ENCODE data around the gene SCTR. TPM values are rescaled to one million over a fixed set of nuclear protein-coding genes. Genes with fewer than 3 reads are reported as not detected.

SCTR gene
- total RNA-seq, 1 donor from 2014 or later, result not detected

DNA sequence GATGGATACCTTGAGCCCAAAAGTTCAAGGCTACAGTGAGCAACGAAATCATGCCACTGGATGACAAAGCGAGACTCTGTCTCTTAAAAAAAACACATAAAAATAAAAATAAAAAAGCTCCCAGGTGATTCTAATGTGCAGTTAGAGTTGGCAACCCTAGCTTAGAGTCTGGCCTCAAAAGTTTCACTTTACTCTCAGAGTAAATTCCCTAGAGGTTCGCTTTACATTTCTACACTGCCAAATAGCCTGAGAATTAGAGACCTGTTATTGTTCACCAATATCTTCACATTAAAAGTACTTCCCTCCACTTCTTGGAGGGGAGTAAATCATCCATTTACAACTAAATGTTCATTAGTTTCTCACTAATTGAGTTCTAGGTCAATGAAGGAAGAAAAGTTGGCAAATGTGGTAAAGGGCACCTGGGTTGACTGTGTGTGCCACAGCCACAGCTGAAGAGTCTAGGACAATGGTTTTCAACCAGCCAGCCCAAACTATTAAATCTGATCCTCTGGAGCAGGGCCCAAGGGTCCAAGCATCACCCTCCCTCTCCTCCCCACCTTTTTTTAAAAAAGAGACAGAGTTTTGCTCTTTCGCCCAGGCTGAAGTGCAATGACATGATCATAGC is 107.9 kb downstream of the SCTR start:
- H3K4me3 Mint-ChIP-seq (ENCODE audit: unreplicated experiment), result no peak overlapping the region
- DNase-seq (ENCODE audit: low spot score), result no peak
- TF ChIP-seq, protein P1, sequence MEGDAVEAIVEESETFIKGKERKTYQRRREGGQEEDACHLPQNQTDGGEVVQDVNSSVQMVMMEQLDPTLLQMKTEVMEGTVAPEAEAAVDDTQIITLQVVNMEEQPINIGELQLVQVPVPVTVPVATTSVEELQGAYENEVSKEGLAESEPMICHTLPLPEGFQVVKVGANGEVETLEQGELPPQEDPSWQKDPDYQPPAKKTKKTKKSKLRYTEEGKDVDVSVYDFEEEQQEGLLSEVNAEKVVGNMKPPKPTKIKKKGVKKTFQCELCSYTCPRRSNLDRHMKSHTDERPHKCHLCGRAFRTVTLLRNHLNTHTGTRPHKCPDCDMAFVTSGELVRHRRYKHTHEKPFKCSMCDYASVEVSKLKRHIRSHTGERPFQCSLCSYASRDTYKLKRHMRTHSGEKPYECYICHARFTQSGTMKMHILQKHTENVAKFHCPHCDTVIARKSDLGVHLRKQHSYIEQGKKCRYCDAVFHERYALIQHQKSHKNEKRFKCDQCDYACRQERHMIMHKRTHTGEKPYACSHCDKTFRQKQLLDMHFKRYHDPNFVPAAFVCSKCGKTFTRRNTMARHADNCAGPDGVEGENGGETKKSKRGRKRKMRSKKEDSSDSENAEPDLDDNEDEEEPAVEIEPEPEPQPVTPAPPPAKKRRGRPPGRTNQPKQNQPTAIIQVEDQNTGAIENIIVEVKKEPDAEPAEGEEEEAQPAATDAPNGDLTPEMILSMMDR (IDR thresholded peaks at IDR 0.05), result no peak
- no peaks in the 10 kb centered on the region for H3K4me1 Mint-ChIP-seq (ENCODE audit: low read depth)
- peaks cover 30% of the 10 kb centered on the region for H3K27me3 Mint-ChIP-seq (ENCODE audit: low read depth)
- H3K36me3 Mint-ChIP-seq (ENCODE audit: low read depth), result no peaks in the 10 kb centered on the region
- no peak overlapping the region for H3K27ac Mint-ChIP-seq (ENCODE audit: unreplicated experiment)
- peaks cover 9% of the 10 kb centered on the region for H3K9me3 Mint-ChIP-seq (ENCODE audit: low read depth)

DNA sequence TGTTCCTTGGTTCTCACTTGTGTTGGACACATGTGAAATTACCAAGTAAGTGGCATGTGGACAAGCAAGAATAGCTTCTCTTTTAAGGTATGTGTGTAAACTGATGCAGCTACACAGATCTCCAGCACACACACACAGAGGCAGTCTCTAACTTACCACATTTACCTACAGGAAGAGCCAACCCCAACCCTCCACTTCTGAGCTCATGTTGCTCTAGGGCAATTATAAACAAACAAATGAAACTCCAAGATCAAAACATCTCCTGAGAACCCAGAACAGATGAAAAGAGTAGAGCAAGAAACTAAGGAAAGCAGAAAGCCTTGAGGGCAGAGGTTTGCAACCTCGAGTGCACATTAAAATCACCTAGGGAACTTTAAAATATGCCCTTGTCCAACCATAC is 108.7 kb downstream of the SCTR start:
- no peaks in the 10 kb centered on the region for H3K36me3 Mint-ChIP-seq (ENCODE audit: low read depth)
- TF ChIP-seq, protein P1 (IDR thresholded peaks at IDR 0.05), result no peak
- H3K4me3 Mint-ChIP-seq (ENCODE audit: unreplicated experiment), result no peak overlapping the region
- H3K27ac Mint-ChIP-seq (ENCODE audit: unreplicated experiment), result no peak overlapping the region
- peaks cover 13% of the 10 kb centered on the region for H3K9me3 Mint-ChIP-seq (ENCODE audit: low read depth)
- peaks cover 31% of the 10 kb centered on the region for H3K27me3 Mint-ChIP-seq (ENCODE audit: low read depth)
- no peaks in the 10 kb centered on the region for H3K4me1 Mint-ChIP-seq (ENCODE audit: low read depth)
- no peak for DNase-seq (ENCODE audit: low spot score)

DNA sequence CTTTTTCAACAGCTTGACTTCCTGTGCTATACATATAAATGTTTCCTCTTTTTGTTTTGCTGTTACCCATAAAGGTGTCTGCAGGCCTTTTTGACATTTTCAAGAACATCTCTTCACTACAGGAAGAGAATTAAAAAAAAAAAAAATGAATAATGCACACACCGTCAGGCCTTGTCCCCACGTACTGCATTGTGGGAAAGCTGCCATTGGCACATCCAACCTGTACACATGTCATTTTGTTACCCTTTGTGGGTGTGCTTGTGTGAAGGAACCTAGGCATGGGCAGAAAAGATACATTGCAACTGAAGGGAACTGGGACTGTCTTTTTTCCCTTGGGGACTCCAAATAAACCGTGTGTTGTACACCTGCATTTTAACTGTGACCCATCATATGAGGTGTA is 109.4 kb downstream of the SCTR start:
- Mint-ChIP-seq H3K4me3 (ENCODE audit: unreplicated experiment) (no peak overlapping the region), H3K27me3 (ENCODE audit: low read depth) (peaks cover 31% of the 10 kb centered on the region), H3K27ac (ENCODE audit: unreplicated experiment) (no peak overlapping the region), H3K36me3 (ENCODE audit: low read depth) (peaks cover 2% of the 10 kb centered on the region), H3K9me3 (ENCODE audit: low read depth) (peaks cover 14% of the 10 kb centered on the region), H3K4me1 (ENCODE audit: low read depth) (no peaks in the 10 kb centered on the region)
- TF ChIP-seq, protein P1 (IDR thresholded peaks at IDR 0.05), result no peak
- DNase-seq (ENCODE audit: low spot score), result no peak

- H3K27ac Mint-ChIP-seq (ENCODE audit: unreplicated experiment), result no peak overlapping the region
- H3K9me3 Mint-ChIP-seq (ENCODE audit: low read depth), result peaks cover 14% of the 10 kb centered on the region
- H3K36me3 Mint-ChIP-seq (ENCODE audit: low read depth), result peaks cover 2% of the 10 kb centered on the region
- TF ChIP-seq, protein P1 (IDR thresholded peaks at IDR 0.05), result no peak
- H3K4me3 Mint-ChIP-seq (ENCODE audit: unreplicated experiment), result no peak overlapping the region
- no peak for DNase-seq (ENCODE audit: low spot score)
- H3K27me3 Mint-ChIP-seq (ENCODE audit: low read depth), result peaks cover 28% of the 10 kb centered on the region
- peaks cover 6% of the 10 kb centered on the region for H3K4me1 Mint-ChIP-seq (ENCODE audit: low read depth)
These were observed 114.8 kb downstream of the SCTR start for GRCh38 chr2:119409506-119409905.

GRCh38 chr2:119408221-119408619 is 116.1 kb downstream of the SCTR start:
- Mint-ChIP-seq H3K36me3 (ENCODE audit: low read depth) (peaks cover 2% of the 10 kb centered on the region), H3K27ac (ENCODE audit: unreplicated experiment) (no peak overlapping the region), H3K4me1 (ENCODE audit: low read depth) (peaks cover 9% of the 10 kb centered on the region), H3K27me3 (ENCODE audit: low read depth) (peaks cover 34% of the 10 kb centered on the region), H3K4me3 (ENCODE audit: unreplicated experiment) (no peak overlapping the region), H3K9me3 (ENCODE audit: low read depth) (peaks cover 8% of the 10 kb centered on the region)
- TF ChIP-seq, protein P1 (IDR thresholded peaks at IDR 0.05), result no peak
- DNase-seq (ENCODE audit: low spot score), result no peak

All from chondrocyte (in vitro differentiated cells).